GM23248 (cell line): ENCODE results near the gene FLT1.

Source experiments
- EZH2 ChIP-seq: fragments of 200-600 bp; sonication (generic); IDR thresholded peaks from 2 replicates; pipeline ENCODE4 v1.6.1; 2018; ENCODE audit warnings: antibody characterized with exemption, mild to moderate bottlenecking; ENCODE audit not compliant: insufficient read depth, poor library complexity, severe bottlenecking
- EZH2phosphoT487 ChIP-seq: fragments of 200-600 bp; sonication (generic); IDR thresholded peaks from 2 replicates; pipeline ENCODE4 v1.6.1; 2018; ENCODE audit warnings: antibody characterized with exemption, moderate library complexity, mild to moderate bottlenecking, low read depth; ENCODE audit not compliant: insufficient read depth

DNA sequence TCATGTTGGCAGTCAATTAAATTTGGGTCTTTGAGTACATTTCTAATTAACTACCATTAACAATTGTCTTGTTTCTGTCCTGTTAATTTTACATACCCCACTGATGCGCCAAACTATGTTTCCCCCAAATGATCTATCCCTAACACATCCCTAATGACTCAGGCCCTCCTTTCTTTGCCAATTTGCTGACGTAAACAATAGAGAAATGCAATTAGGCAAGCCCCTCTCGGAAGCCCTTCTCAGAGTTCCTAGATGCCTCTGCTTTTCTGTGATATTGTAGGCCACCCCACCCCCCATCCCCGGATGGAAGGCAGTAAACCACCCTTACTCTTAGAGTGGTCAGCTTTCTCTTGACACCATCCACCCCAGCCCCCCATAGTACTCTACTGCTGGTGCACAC, 74.2 kb downstream of the FLT1 start:
- TF ChIP-seq EZH2 = no peak
- TF ChIP-seq EZH2phosphoT487 = no peak
